Progenitor cell of endocrine pancreas (in vitro differentiated cells): ENCODE results near the gene EPC1. TPM values are rescaled to one million over a fixed set of nuclear protein-coding genes. Genes with fewer than 3 reads are reported as not detected.

Source experiments
- DNase-seq: peaks from one replicate; pipeline ENCODE4 v3.0.0; 2021; ENCODE audit warnings: low spot score; ENCODE audit not compliant: unreplicated experiment
- H3K27ac Mint-ChIP-seq: 2 replicates; pipeline ENCODE4 v1.8.0; 2021; ENCODE audit warnings: mild to moderate bottlenecking, moderate library complexity, mixed read lengths
- H3K27me3 Mint-ChIP-seq: 2 replicates; pipeline ENCODE4 v1.8.0; 2021; ENCODE audit warnings: mixed read lengths
- H3K36me3 Mint-ChIP-seq: 2 replicates; pipeline ENCODE4 v1.8.0; 2022; ENCODE audit warnings: mixed read lengths; ENCODE audit not compliant: insufficient read depth
- H3K4me1 Mint-ChIP-seq: 2 replicates; pipeline ENCODE4 v1.8.0; 2021; ENCODE audit warnings: low read depth, mixed read lengths
- H3K4me3 Mint-ChIP-seq: 2 replicates; pipeline ENCODE4 v1.8.0; 2021; ENCODE audit warnings: low read depth, mild to moderate bottlenecking, moderate library complexity, mixed read lengths
- H3K9me3 Mint-ChIP-seq: 2 replicates; pipeline ENCODE4 v1.8.0; 2021; ENCODE audit warnings: low read depth, mixed read lengths
- total RNA-seq: library from RNA; stranded (reverse); gene quantifications from 2 replicates; pipeline ENCODE4 v1.2.1, GENCODE V29; 2021
- TF ChIP-seq, protein P1 (sequence below): fragments of 200-600 bp; sonication (generic); IDR thresholded peaks from one replicate; pipeline ENCODE4 v1.5.0; 2021; ENCODE audit warnings: antibody characterized with exemption, mild to moderate bottlenecking; ENCODE audit not compliant: unreplicated experiment

The EPC1 gene
- total RNA-seq, 1 donor from 2014 or later = 61.6 TPM

DNA sequence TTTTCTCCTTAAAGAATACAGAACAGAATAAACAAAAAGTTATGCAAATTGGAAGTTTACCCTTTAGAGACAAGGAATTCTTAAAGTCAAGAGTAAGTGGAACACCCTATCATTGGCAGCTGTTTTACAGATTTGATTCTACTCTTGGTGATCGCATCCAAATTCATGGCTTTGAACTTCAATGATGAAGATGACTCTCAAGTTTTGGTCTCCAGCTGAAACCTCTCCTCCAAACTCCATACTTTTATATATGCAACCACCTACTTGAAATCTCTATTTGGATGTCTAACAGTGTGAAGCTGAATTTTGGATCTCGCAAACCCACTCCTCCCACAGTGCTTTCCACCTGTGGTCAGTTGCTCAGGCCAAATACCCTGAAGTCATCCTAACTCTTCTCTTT lies 80.4 kb downstream of the EPC1 start:
- H3K36me3 Mint-ChIP-seq = peaks cover 20% of the 10 kb centered on the region
- H3K4me1 Mint-ChIP-seq = peaks cover 5% of the 10 kb centered on the region
- peak overlapping the region; percentile 8 for H3K27ac Mint-ChIP-seq

DNA sequence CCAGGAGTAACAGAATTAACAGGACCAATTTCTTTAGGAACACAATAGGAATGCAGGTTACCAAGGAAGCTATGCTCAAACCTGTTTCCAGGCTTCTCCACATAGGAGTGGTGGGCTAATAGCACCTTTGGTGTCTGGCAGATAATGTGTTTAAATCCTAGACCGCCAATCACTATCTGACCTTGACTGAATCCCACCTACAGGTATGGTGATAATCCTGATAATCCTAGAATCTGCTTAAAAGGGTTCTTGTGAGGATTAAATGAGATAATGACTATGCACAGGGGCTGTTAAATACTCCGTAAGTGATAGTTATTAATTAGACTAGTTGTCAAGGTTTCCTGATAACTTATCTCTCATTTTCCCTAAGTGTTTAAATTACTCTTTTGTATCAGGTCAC lies 81.2 kb downstream of the EPC1 start:
- Mint-ChIP-seq H3K36me3 (peaks cover 15% of the 10 kb centered on the region), H3K27me3 (no peaks in the 10 kb centered on the region), H3K4me1 (peaks cover 5% of the 10 kb centered on the region), H3K9me3 (no peaks in the 10 kb centered on the region), H3K4me3 (no peak overlapping the region), H3K27ac (no peak overlapping the region)
- DNase-seq = no peak
- TF ChIP-seq, protein P1, sequence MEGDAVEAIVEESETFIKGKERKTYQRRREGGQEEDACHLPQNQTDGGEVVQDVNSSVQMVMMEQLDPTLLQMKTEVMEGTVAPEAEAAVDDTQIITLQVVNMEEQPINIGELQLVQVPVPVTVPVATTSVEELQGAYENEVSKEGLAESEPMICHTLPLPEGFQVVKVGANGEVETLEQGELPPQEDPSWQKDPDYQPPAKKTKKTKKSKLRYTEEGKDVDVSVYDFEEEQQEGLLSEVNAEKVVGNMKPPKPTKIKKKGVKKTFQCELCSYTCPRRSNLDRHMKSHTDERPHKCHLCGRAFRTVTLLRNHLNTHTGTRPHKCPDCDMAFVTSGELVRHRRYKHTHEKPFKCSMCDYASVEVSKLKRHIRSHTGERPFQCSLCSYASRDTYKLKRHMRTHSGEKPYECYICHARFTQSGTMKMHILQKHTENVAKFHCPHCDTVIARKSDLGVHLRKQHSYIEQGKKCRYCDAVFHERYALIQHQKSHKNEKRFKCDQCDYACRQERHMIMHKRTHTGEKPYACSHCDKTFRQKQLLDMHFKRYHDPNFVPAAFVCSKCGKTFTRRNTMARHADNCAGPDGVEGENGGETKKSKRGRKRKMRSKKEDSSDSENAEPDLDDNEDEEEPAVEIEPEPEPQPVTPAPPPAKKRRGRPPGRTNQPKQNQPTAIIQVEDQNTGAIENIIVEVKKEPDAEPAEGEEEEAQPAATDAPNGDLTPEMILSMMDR = no peak

More for the DNA sequence above, 80.4 kb downstream of the EPC1 start:
- Mint-ChIP-seq H3K27me3 (no peaks in the 10 kb centered on the region), H3K9me3 (no peaks in the 10 kb centered on the region), H3K4me3 (no peak overlapping the region)
- DNase-seq = no peak
- TF ChIP-seq, protein P1 = no peak

DNA sequence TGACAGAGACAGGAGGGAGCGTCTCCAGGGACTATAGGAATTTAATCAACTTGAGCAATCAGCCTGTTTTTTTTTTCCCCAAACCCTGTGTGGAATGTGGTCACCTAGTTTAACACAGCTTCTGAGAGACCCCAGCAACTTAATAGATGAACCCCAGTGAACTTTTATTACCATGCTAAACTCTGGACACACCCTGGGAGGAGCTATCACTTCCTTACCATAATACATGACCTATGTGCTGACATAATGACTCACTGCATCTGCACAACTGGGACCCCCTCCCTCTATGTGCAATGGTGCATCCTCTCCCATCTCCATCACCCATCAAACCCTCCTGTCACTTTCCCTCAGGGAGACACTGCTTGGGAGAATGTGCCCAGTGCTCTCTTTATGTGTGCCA lies 83.7 kb downstream of the EPC1 start:
- Mint-ChIP-seq H3K9me3 (no peaks in the 10 kb centered on the region), H3K4me3 (no peak overlapping the region), H3K36me3 (peaks cover 6% of the 10 kb centered on the region), H3K4me1 (peaks cover 5% of the 10 kb centered on the region), H3K27ac (peak overlapping the region; percentile 85), H3K27me3 (no peaks in the 10 kb centered on the region)
- TF ChIP-seq, protein P1 = no peak
- no peak for DNase-seq

DNA sequence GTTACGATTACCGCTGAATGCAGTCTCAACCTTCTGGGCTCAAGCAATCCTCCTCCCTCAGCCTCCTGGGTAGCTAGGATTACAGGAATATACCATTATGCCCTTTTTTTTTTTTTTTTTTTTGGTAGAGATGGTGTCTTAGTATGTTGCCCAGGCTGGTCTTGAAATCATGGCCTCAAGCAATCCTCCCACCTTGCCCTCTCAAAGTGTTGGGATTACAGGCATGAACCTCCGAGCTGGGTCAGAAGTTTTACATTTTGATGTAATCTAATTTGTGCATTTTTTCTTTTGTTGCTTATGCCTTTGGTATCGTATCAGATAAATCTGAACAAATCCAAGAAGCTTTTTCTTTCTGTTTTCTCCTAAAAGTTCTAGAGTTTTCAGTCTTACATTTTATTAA lies 87.4 kb downstream of the EPC1 start:
- TF ChIP-seq, protein P1 = no peak
- no peaks in the 10 kb centered on the region for H3K36me3 Mint-ChIP-seq
- H3K9me3 Mint-ChIP-seq = no peaks in the 10 kb centered on the region
- no peaks in the 10 kb centered on the region for H3K4me1 Mint-ChIP-seq
- no peak overlapping the region for H3K27ac Mint-ChIP-seq
- no peaks in the 10 kb centered on the region for H3K27me3 Mint-ChIP-seq
- no peak overlapping the region for H3K4me3 Mint-ChIP-seq
- no peak for DNase-seq

DNA sequence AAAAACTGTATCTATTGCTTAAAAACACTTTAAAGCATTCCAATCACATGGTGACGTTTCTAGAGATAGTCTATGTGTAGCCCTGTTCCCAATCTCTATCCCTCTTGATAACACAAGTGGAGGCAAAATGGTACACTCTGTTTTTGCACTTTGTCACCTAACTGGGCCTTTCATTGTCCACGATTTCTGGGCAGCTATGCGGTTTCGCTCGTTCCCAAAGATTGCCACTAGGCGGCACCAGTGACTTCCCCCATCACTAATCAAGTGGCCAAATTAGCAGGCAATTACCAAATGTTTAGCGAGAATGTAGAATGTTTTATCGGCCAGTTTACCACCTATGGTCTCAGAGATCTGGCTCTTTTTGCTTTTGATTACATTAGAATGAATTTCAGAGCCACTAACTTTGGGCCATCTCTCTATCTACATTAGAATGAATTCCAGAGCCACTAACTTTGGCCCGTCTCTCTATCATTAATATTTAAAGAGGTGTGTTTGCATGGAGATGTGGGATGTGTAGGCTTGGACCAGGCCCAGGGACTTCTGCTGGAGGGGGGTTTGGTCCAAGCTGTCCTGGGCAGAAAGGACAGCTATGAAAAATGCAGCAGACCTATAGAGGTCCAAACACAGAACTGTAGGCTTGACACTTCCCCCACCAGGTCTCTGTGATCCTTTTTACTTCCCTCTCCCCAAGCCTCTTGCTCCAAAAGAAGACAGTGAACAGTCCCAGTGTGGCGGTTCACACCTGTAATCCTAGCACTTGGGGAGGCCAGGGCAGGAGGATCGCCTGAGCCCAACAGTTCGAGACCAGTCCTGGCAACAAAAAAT lies 90.1 kb downstream of the EPC1 start:
- Mint-ChIP-seq H3K9me3 (no peaks in the 10 kb centered on the region), H3K4me1 (peaks cover 8% of the 10 kb centered on the region), H3K4me3 (no peak overlapping the region), H3K36me3 (no peaks in the 10 kb centered on the region), H3K27me3 (no peaks in the 10 kb centered on the region), H3K27ac (no peak overlapping the region)
- TF ChIP-seq, protein P1 = peak; percentile 81
- DNase-seq = no peak
